ENCODE data around the gene ATF6B. TPM values are rescaled to one million over a fixed set of nuclear protein-coding genes. Genes with fewer than 3 reads are reported as not detected.

ATF6B gene
- total and polyA plus RNA-seq, 2 experiments from 2014 or later: 37.9 to 43.7 TPM

DNA sequence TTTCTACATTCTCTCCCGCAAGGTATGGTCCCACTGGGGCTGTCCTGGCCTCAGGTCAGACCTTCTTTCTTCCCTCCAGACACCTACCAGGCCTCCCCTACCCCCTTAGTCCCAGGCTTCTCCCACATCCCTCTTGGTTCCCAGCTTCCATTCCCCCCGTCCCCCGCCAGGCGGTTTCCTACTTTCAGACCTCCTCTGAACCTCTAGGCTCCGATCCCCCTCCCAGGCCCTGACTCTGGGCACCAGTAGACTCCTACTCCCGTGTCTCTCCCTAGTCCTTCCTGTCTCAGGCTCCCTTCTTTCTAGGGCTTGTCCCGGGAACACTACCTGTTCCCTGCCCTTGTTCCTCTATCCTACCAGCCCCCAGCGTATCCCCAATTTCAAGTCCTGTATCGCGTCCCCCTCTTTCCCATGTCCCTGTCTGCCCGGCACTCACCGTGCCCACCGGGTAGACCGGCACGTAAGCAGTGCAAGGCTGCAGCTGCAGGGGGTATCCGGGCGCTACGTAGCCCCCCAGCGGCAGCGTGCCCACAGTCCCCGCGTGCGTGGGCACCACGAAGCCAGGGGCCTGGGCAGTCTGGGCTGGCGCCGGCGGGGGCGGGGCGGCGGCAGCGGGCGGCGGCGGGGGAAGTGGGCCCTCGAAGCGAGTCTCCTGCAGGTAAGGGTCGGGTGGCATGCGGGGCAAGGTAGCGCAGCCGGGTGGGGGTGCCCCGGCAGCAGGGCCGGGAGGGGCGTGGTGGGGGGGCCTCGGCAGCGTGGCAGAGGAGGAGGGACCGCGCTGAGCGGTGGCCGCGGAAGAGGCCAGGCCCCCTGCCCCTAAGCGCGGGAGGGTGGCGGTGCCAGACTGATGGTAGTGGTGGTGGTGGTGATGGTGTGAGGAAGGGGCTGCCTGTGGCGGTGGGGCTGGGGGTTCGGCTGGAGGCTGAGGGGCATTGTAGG, 22.2 kb upstream of the ATF6B start:
- no peak for DNase-seq (ENCODE audit: low spot score)
- no peaks in the 10 kb centered on the region for H3K9me3 ChIP-seq (ENCODE audit: low read depth)
- H2AFZ ChIP-seq: no peak overlapping the region
- no peaks in the 10 kb centered on the region for H3K9me2 ChIP-seq (replicated peaks; ENCODE audit: insufficient read depth)
- H4K20me1 ChIP-seq (ENCODE audit: insufficient read depth, poor library complexity, severe bottlenecking): no peaks in the 10 kb centered on the region
- H3K27ac ChIP-seq: no peak overlapping the region
- peaks cover 22% of the 10 kb centered on the region for H3K4me1 ChIP-seq (ENCODE audit: insufficient read depth)
- 37% methylated on average over 27 of the region's 55 CpGs for WGBS (ENCODE audit: low lambda C conversion rate, missing lambda C conversion rate)
- peak overlapping the region; percentile 87 for H3K4me2 ChIP-seq
- peaks cover 26% of the 10 kb centered on the region for H3K27me3 ChIP-seq
- H3K36me3 ChIP-seq (replicated peaks; ENCODE audit: insufficient read depth, low read depth): no peaks in the 10 kb centered on the region
- TF ChIP-seq EZH2 (IDR thresholded peaks at IDR 0.05; ENCODE audit: borderline replicate concordance): no peak
- TF ChIP-seq, protein P1, sequence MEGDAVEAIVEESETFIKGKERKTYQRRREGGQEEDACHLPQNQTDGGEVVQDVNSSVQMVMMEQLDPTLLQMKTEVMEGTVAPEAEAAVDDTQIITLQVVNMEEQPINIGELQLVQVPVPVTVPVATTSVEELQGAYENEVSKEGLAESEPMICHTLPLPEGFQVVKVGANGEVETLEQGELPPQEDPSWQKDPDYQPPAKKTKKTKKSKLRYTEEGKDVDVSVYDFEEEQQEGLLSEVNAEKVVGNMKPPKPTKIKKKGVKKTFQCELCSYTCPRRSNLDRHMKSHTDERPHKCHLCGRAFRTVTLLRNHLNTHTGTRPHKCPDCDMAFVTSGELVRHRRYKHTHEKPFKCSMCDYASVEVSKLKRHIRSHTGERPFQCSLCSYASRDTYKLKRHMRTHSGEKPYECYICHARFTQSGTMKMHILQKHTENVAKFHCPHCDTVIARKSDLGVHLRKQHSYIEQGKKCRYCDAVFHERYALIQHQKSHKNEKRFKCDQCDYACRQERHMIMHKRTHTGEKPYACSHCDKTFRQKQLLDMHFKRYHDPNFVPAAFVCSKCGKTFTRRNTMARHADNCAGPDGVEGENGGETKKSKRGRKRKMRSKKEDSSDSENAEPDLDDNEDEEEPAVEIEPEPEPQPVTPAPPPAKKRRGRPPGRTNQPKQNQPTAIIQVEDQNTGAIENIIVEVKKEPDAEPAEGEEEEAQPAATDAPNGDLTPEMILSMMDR (IDR thresholded peaks at IDR 0.05; ENCODE audit: poor library complexity): no peak
- TF ChIP-seq EZH2phosphoT487 (IDR thresholded peaks at IDR 0.05; ENCODE audit: low read depth, severe bottlenecking, unreplicated experiment): no peak
- peaks cover 6% of the 10 kb centered on the region for H3K79me2 ChIP-seq
- no peak overlapping the region for H3K4me3 ChIP-seq

DNA sequence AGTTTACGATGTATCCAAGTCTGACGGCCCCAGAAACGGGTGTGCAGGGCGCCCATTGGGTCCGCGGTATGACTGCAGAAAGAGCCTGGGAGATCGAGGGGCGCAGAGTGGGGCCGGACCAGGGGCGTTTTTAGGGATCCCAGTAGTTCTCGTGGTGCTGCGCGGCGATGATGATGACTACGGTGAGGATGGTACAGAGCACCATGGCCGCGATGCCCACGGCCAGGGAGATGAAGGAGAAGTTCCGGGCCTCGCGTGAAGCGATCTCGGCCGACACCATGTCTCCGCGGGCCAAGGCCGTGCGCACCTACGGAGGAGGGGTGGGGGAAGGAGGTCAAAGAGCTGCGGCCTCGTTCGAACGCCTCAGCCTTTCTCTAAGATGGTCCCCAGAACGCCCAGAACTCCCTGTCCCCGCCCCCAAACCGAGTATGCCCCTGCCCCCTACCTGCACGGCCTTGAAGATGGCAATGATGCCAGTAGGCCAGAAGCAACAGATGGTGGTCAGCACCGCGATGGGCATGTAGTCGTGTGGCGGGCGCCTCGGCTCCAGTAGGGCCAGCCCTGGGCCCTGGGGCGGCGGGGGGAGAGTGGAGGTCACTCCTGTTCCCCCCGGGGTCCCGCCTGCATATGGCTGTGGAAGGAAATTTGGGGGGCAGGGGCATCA, 21.2 kb upstream of the ATF6B start:
- WGBS (ENCODE audit: low lambda C conversion rate, missing lambda C conversion rate): 63% methylated on average over 37 of the region's 47 CpGs
- H3K27ac ChIP-seq: no peak overlapping the region
- H3K9me2 ChIP-seq (replicated peaks; ENCODE audit: insufficient read depth): no peaks in the 10 kb centered on the region
- no peaks in the 10 kb centered on the region for H3K36me3 ChIP-seq (replicated peaks; ENCODE audit: insufficient read depth, low read depth)
- H3K9me3 ChIP-seq (ENCODE audit: low read depth): no peaks in the 10 kb centered on the region
- H3K4me1 ChIP-seq (ENCODE audit: insufficient read depth): peaks cover 17% of the 10 kb centered on the region
- H3K27me3 ChIP-seq: peaks cover 26% of the 10 kb centered on the region
- DNase-seq (ENCODE audit: low spot score): no peak
- no peaks in the 10 kb centered on the region for H4K20me1 ChIP-seq (ENCODE audit: insufficient read depth, poor library complexity, severe bottlenecking)
- H3K79me2 ChIP-seq: no peaks in the 10 kb centered on the region
- TF ChIP-seq, protein P1 (IDR thresholded peaks at IDR 0.05; ENCODE audit: poor library complexity): no peak
- TF ChIP-seq EZH2phosphoT487 (IDR thresholded peaks at IDR 0.05; ENCODE audit: low read depth, severe bottlenecking, unreplicated experiment) (no peak), EZH2 (IDR thresholded peaks at IDR 0.05; ENCODE audit: borderline replicate concordance) (no peak)
- H3K4me3 ChIP-seq: no peak overlapping the region
- peak overlapping the region; percentile 66 for H3K4me2 ChIP-seq
- H2AFZ ChIP-seq: no peak overlapping the region

DNA sequence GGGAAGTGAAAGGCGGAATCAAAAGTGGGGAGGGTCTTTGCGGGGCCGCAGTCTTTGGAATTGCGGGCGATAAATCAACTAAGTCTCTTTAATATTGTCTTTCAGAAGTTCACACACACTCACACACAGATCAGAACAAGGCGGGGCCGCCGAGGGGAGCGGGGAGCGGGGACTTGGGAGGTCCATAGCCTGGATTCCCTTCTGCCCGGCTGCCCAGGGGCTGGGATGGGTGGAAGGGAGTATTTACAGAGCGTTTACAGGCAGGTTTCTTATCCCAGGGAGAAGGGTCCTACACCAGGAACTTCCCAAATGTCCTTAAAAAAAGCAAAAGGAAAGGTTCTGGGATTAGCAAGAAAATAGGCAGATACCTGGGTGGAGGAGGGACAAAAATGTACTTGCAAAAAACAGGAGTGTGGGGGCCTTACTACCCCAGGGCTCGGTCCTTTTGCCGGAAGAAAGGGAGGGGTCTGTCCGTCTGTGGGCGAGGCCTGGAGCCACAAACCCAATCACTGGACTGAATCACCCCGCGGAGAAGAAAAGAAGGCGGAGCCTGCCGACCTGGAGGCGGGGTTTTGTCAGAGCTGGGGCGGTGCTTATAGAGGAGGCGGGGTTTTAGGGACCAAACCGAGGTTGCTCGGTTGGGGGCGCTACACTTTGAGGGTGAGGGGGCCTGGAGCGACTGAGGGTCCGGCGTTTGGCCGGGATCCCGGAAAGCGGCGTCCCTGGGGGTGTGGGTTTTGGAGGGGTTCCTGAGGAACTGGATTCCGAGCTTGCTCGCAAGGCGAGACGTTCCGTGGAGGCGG, 20.4 kb upstream of the ATF6B start:
- no peaks in the 10 kb centered on the region for H3K9me2 ChIP-seq (replicated peaks; ENCODE audit: insufficient read depth)
- 47% methylated on average over 38 of the region's 39 CpGs for WGBS (ENCODE audit: low lambda C conversion rate, missing lambda C conversion rate)
- H3K79me2 ChIP-seq: no peaks in the 10 kb centered on the region
- H3K36me3 ChIP-seq (replicated peaks; ENCODE audit: insufficient read depth, low read depth): no peaks in the 10 kb centered on the region
- H4K20me1 ChIP-seq (ENCODE audit: insufficient read depth, poor library complexity, severe bottlenecking): no peaks in the 10 kb centered on the region
- no peak overlapping the region for H2AFZ ChIP-seq
- DNase-seq (ENCODE audit: low spot score): peak; percentile 72
- H3K4me1 ChIP-seq (ENCODE audit: insufficient read depth): peaks cover 17% of the 10 kb centered on the region
- peak overlapping the region; percentile 66 for H3K4me2 ChIP-seq
- H3K9me3 ChIP-seq (ENCODE audit: low read depth): no peaks in the 10 kb centered on the region
- no peak for TF ChIP-seq EZH2 (IDR thresholded peaks at IDR 0.05; ENCODE audit: borderline replicate concordance)
- TF ChIP-seq, protein P1 (IDR thresholded peaks at IDR 0.05; ENCODE audit: poor library complexity): peak; percentile 23
- no peak overlapping the region for H3K4me3 ChIP-seq
- H3K27me3 ChIP-seq: peaks cover 26% of the 10 kb centered on the region
- H3K27ac ChIP-seq: no peak overlapping the region
